HG03432 (cell line): Measurements from ENCODE around the gene C11orf86.

ENCODE experiments used
- ATAC-seq: cut with Tn5 transposase; IDR thresholded peaks from one replicate; pipeline ENCODE4 v1.9.1; 2021; ENCODE audit warnings: mild to moderate bottlenecking, moderate library complexity; ENCODE audit not compliant: unreplicated experiment

Gene C11orf86

DNA sequence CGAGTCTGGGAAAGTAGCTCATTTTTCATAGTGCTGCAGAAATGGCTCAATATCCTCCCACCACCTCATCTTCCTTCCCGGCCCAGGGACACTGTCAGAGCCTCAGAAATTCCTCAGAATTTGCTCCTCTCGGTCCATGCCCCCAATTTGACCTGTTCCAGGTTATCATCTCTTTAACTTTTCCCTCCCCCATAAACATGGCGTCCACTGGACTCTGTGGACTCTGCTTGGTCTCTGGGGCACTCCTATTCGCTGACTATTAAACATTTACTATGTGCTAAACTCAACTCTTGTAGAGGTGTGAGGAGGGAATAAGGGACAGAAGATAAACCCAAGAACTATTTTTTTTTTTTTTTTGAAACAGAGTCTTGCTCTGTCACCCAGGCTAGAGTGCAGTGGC lies 8.8 kb upstream of the C11orf86 start:
- ATAC-seq, result no peak

DNA sequence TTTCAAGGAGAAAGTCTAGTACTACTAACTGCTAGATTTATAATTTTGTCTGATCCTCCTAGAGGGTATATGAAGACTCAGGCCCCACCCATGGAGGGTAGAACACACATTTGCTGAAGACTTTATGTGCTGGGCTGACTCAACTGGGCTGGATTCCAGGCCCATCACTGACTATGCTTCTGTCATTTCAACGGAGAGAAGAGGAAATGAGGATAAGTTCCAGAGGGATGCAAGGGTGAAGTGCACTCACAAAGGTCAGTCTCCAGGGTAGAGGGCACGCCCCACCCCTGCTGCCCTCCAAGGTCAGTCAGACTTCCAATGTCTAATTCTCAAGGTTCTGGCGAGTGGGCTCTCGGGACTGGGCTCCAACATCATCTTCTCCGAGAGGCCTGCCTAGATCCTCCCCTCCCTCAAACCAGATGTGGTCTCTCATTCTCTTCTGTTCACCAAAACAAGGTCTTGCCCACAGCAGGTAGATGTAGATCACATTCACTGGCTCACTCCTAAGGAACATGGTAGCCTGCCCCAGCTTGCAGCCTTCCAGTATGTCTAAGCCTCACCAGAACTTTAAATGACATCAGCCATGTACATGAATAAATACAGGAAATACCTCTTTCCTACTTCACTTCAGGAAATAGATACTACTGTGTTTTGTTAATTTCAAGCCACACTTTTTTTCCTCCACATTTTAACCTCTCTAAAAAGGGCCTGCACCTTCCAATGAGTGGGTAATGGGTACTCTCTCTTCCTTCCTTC lies 7.3 kb upstream of the C11orf86 start:
- ATAC-seq, result no peak

DNA sequence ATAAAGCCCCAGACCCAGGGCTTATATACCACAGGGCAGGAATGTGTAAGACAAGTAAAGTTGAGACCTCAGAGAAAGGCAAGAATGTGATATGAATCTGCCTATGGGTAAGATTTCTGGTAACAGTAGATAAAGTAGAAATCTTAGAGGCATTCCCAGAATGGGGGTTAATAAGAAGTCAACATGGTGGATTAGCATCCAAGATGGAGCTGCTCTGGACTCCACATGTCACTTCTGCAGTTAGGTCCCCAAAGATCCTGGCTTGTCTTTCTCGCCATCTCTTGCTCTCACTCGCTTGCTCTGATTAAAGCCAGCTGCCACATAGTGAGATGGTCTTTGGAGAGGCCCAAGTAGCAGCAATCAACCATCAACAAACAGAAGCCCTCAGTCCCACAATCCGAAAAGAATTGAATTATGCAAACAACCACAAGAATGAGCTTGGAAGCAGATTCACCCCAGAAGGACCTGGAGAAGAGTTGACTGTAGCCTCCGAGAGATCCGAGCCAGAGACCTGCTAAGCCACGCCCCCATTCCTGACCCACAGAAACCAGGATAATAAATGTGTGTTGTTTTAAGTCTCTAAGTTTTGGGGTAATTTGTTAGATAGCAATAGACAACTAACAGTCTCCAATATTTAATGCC lies 5.4 kb upstream of the C11orf86 start:
- no peak for ATAC-seq

DNA sequence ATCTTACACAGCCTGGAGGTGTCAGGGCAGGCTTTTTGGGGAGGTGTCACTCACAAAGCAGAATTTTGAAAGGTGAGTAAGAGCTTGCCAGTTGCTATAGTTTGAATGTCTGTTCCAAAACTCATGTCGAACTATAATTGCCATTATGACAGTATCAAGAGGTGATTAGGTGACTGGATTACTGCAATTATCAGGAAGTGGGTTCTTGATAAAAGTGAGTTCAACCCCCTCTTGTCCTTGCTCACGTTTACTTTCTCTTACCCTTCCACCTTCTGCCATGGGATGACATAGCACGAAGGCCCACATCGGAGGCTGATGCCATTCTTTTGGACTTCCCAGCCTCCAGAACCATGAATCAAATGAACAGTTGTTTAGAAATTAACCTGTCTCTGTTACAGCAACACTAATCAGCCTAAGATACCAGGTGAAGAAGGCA lies 4.7 kb upstream of the C11orf86 start:
- no peak for ATAC-seq

DNA sequence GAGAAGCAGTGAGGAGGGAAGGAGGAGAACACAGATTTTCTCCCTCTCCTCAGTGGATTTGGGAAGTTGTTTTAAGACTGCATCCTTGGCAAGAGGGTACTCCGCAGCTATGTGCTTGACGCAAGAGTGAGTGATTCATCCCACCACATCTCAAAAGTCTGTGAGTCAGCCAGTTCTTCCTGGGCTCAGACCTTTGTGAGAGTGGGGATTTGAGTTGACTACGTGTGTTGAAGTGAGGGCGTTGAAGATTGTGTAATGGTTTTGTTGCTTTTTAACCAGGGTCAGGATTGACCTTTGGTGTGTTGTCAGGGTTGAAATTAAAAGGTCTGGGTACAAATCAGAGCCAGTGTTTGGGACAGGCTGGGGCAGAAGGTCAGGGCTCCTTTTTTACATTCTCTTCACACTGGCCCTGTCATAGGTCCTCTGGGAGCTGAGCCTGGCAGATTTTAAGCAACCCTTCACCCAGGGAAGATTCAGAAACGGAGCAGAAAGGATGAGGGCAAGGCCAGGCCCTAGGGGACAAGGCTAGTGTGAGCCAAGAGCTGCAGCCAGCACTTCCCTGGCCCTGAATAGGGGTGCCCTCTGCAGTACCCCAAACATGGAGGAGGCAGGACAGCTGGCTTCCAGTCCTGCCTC lies 4.2 kb upstream of the C11orf86 start:
- no peak for ATAC-seq

DNA sequence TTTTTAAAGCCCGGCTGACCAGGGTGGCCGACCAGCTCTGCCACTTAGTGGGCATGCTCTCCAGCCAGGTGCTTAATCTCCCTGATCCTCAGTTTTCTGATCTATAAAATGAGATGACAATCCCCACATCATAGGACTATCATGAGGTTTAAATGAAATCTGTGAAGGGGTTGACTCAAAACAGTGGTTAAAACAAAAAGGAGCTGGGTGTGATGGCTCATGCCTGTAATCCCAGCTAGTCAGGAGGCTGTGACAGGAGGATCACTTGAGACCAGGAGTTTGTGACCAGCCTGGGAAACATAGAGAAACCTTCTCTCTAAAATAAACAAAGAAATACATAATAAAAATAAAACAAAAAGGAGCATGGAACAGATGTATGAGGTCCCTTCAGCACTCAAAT lies 3.6 kb upstream of the C11orf86 start:
- no peak for ATAC-seq

DNA sequence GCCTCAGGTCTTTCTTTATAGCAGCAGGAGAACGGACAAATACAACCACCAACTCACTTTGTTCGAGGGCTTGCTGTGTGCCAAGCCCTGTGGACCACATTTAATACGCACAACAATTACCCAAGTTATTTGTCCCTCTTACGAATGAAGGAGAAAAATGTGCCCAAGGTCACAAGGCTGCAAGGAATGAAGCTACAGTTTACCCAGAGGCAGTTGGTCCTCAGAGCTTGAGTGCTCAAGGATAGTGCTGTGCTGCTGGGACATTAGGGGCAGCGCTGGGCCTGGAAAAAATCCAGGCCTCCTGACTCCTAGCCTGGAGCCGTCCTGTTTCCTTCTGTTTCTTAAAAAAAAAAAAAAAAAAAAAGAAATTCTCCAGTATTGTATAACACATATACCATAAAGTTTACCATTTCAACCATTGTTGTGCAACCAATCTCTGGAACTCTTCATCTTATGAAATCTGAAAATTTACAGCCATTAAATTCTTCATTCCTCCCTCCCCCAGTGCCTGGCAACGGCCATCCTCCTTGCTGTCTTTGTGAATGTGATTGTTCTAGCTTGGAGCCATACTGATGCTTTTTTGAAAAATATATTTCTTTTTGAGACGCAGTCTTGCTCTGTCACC lies 1.0 kb upstream of the C11orf86 start:
- ATAC-seq, result no peak

DNA sequence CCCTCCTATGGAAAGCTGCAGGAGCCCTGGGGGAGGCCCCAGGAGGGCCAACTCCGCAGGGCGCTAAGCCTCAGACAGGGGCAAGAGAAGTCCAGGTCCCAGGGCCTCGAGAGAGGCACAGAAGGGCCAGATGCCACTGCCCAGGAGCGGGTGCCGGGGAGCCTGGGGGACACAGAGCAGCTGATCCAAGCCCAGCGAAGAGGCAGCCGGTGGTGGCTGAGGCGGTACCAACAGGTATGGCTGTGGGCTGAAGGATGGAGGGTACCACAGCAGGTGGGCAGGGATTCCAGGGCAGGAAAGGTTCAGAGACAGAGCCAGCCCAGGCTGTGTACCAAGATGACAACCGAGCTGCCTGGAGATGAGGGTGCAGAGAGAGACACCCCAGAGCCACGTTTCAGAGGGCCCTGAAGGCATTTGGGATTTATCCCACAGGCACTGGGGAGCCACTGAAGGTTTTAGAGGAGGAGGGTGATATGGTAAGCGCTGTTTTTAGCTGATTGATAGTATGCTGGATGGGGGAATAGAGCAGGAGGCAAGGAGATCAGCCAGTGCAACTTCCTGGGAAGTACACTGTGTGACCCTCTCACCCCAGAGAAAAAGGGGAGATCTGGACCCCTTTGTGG lies 412 bp downstream of the C11orf86 start:
- no peak for ATAC-seq

DNA sequence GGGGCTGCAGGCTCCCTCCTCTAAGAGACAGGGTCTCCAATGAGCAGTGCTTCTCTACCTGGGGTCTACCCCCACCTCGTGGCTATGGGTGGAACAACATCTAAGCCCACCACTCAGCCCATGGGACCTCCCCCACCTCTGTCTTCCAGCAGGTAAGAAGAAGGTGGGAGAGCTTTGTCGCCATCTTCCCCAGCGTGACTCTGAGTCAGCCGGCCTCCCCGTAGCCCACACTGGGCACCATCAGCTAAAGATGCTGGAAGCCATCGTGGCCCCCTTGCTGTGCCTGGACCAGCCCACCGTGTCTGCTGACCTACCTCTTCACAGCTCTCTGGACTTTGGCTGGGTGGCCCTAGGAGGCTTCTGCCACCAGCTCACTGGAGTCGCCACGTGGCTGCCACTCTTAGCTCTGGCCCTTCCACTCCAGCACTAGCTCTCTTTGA lies 944 bp downstream of the C11orf86 start:
- ATAC-seq, result no peak

DNA sequence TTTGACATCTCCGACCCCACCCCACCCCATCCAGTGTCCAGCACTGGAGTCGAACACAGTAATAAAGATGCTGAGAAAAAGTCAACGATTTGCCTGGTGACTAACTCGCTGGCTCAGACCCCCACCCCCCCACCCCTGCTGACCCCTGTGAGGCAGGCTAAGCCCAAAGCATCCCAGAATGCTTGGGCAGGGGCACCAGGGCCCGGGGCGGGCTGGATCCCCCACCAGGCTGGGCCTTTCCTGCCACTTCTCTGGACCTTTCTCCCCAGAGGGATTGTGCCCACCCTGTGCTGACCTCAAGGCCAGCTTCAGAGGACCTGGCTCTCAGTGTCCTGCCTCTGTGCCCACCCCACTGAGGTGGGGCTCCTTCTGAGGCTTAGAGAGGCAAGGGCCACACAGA lies 1.8 kb downstream of the C11orf86 start:
- ATAC-seq, result no peak

DNA sequence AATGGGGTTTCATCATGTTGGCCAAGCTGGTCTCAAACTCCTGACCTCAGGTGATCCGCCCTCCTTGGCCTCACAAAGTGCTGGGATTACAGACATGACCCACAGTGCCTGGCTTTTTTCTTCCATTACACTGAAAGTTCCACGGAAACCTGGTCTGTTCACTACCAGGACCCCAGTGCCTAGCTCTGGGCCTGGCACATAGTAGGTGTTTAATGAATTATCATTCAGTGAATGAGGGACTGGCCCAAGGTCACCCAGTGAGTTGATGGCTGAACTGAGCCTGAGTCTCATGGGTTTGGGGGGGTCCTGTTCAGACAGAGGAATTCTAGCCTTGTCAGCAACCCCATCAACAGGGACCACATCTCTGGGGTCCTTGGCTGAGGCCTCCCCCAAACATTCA lies 3.1 kb downstream of the C11orf86 start:
- no peak for ATAC-seq

DNA sequence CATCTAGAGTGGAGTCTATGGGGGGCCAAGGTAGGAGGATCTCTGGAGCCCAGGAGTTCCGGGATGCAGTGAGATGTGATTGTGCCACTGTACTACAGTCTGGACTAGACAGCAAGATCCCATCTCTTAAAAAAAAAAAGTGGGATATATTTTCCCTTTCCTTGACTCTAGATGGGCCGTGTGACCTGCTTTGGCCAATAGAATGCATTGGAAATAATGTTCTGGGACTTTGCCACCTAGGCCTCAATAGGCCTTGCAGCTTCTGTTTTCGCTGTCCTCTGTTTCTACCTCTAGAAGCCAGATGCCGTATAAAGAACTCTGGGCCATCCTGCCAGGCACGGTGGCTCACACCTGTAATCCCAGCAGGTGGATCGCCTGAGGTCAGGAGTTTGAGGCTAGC lies 3.6 kb downstream of the C11orf86 start:
- no peak for ATAC-seq

DNA sequence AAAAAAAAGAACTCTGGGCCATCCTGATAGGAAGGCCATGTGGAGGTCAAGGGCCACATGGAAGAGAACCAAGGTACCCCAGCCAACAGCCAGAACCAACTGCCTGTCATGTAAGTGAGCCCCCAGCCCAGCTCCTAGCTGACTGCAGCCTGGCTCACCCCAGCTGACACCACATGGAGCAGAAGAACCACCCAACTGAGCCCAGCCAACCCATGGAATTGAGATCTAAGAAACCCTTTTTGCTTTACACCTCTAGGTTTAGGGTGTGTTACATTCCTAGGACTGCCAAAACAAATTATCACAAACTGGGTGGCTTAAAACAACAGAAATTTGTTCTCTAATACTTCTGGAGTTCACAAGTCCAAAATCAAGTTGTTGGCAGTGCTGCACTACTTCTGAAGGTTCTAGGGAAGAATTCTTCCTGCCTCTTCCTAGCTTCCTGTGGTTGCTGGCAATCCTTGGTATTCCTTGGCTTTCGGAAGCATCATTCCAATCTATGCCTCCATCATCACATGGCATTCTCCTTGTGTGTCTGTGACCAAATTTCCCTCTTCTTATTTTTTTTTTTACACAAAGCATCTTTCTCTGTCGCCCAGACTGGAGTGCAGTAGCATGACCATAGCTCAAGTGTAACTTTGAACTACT lies 4.4 kb downstream of the C11orf86 start:
- no peak for ATAC-seq

DNA sequence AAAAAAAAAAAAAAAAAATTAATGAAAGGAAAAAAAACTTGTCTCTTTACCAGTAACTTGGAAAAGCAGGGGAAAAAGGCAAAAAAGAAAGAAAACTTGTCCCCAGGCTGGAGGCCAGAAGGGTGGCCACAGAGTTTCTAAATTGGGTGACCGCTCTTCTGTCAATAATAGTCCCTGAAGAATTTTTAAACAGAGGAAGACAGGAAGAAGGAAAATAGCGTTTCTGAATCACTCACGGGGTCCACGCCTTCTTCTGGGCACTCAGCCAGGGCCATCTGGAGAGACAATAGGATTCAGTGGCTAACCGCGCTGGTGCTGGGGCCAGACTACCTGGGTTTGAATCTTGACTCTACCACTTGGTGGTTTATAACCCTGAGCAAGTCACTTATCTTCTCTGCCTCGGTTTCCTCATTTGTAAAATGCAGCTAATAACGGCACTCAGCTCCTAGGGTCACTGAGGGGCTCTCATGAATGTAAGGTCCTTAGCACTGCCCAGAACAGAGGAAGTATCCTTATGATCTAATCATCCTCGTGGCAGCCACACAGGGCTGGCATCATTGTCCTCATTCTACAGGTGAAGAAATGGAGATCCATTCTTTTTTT lies 7.0 kb downstream of the C11orf86 start:
- ATAC-seq, result no peak

DNA sequence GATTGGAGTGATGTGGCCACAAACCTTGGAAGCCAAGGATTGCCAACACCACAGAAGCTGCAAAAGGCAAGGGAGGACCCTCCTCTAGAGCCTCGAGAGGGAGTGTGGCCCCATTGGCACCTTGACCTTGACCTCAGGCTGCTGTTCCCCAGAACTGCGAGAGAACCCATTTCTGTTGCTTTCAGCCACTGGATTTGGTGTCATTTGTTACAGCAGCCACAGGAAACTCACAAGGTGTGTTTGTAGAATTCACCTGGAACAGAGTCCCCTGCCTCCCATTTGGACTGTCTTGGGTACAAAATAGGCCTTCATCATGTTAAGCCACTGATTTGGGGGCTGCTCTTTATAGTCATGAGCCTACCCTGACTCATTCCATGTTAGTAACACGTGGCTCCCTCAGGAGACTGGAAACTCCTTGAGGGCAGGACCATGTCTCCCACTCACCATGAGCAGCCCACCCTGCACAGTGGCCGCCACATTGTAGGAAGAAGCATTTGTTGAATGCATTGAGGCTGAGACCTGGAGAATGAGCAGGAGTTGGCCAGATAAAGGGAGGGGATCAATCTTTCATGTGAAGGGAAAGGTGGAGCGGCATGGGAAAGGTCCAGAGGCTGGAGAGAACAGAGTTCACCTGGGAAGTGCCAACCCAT lies 8.3 kb downstream of the C11orf86 start:
- ATAC-seq, result no peak

DNA sequence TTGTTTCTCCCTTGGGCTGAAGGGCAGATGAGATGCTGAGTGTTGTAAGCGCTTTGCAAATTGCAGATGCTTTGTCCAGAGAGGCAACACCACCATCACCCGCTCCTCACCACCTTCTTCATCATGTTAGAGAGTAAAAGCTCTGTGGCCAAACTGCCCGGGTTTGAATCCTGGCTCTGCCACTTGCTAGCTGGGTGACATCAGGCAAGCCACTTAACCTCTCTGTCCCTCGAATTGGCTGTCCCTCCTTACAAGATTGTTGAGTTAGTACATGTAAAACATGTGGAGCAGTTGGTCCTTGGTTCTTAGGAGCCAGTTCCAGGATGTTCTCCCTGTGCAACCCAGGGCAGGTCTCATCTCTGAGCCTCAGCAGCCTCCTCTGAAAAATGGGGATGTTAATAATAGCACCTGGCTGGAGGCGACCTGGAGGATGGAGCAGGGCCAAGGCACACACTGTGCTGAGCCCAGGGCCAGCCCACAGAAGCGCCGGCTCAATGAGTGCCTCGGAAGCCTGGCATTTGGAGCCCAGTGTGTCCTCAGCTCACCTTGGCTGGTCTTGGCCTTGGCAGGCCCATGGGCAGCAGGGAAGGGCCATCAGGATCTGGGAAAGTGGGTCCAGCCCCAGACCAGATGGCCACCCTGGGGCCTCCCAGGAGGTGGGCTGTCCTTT lies 10.5 kb downstream of the C11orf86 start:
- ATAC-seq, result no peak

DNA sequence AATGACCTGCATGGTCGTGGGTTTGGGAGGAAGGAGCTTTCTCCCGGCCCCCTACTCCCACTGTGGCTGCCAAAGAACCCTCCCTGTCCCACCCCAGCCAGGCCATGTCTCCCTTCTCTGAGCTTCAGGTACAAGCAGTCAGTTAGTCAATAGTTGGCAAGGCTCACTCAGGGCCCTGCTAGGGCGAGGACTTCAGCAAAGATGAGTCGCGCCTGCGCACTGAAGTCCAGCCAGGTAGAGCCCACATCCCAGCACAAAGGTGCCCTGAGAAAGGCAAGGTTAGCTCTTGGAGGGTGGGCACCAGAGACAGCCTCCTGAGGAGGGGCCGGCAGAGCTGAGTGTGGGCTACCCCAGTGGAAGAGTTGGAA lies 11.1 kb downstream of the C11orf86 start:
- ATAC-seq, result no peak

DNA sequence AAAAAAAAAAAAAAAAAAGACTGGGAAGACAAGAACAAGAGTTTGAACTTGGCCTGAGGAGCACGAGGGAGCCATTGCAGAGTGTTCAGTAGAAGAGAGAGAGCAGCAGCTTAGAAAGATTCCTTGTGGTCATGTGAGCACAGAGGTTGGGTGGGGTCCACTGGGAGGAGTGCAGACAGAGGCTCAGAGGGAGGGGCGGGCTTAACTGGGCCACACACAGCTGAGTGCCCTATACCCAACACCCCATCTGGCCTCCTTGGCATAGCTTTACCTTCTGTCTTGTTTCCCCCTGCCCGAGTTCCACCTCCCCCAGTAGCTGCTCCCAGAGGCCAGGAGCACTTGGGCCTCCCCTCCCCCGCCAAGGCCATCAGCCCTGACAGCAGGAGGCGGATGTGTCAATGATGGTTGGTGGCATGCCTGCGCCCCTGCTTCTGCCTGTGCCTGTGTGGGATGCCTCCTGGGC lies 12.1 kb downstream of the C11orf86 start:
- no peak for ATAC-seq

DNA sequence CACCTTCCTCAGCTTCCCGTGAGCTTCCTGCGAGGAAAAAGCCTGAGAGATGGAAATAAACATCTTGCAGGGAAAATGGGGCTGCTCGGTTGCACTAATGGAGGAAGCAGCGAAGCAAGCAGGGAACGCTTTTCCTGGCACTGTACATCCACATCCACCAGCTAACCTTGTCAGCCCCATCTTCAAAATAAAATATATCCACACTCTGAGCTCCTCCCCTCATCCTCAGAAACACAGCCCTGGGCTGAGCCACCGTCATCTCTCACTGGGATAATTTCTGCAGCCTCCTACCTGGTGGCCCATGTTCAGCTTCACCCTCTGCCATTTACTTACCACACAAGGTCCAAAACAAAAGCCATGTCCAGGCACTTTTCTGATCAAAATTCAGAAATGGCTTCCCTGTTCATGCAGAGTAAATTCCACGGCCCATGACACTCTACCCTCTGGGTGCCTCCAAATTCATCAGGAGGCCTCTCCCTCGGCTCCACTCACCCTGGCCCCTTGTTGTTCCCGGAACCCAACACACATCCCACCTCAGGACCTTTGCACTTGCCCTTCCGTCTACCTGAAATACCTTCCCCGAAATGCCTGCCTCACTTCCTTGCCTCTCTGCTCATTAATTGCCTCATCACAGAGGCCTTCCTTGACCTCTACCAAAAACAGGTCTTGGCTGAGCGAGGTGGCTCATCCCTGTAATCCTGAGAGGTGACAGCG lies 13.0 kb downstream of the C11orf86 start:
- ATAC-seq, result no peak
